Measurements from ENCODE around the gene SEMA6B.

GRCh38 chr19:4531562-4532165 is 27.8 kb downstream of the SEMA6B start:
- no peak for TF ChIP-seq EZH2 (IDR thresholded peaks at IDR 0.05)
- no peak for TF ChIP-seq POLR2AphosphoS5 (IDR thresholded peaks at IDR 0.05; ENCODE audit: borderline replicate concordance, low read depth, low read length)
